Ovary (tissue), 9 donors: ENCODE data around the gene HMG20A. TPM values are rescaled to one million over a fixed set of nuclear protein-coding genes. Genes with fewer than 3 reads are reported as not detected.

Experiments
- DNase-seq, 5 donors: peaks; one replicate each; pipeline ENCODE4 v3.0.0-alpha.2; 2019 to 2020
- H3K27ac ChIP-seq, 2 donors: fragments of 200-600 bp; one replicate each; pipeline versions ENCODE4 v1.5.1 to v1.8.0; 2019 to 2022
- H3K27me3 ChIP-seq: fragments of 200-600 bp; one replicate; pipeline ENCODE4 v1.8.0; 2022
- H3K36me3 ChIP-seq: fragments of 200-600 bp; sonication (generic); one replicate; pipeline ENCODE4 v1.5.1; 2019
- H3K4me1 ChIP-seq: one replicate; pipeline ENCODE4 v1.8.1; 2013; ENCODE audit warnings: mild to moderate bottlenecking, moderate library complexity; ENCODE audit not compliant: insufficient read depth
- H3K4me3 ChIP-seq: fragments of 200-600 bp; sonication (generic); one replicate; pipeline ENCODE4 v1.5.1; 2017
- H3K9me3 ChIP-seq, 2 donors: fragments of 200-600 bp in 1 of 2; sonication (generic) in 1 of 2; one replicate each; pipeline versions ENCODE4 v1.5.1 to v1.8.1; 2013 to 2019; ENCODE audit warnings: mild to moderate bottlenecking in 1 of 2, moderate library complexity in 1 of 2
- EP300 ChIP-seq: sonication (generic); formaldehyde crosslinking; IDR thresholded peaks from one replicate; pipeline ENCODE4 v1.6.1; 2017; ENCODE audit warnings: antibody characterized with exemption
- POLR2A ChIP-seq: fragments of 450-650 bp; IDR thresholded peaks from one replicate; pipeline ENCODE4 v1.6.1; 2017; ENCODE audit warnings: antibody characterized with exemption, mild to moderate bottlenecking, moderate library complexity
- WGBS, 3 donors: extraction: QIAGEN DNeasy Blood & Tissue Kit in 1 of 3; methylation state at CpG; one replicate each; pipeline versions ENCODE4 v1.1.5 to v1.1.7; 2013 to 2017; 5-methylcytosine and 5-hydroxymethylcytosine counted together
- intact Hi-C, 4 donors: fragments of 100-400 bp; cut with DNase I; formaldehyde crosslinking; loops; one replicate each; pipeline versions ENCODE4 v1.11.0 to v1.15.1; 2022 to 2023
- polyA plus RNA-seq, 2 donors: library from polyadenylated mRNA; stranded (reverse); fragments of 200-250 nt in 1 of 2; fragments of 350-450 nt in 1 of 2; fragmentation: Illumina TruSeq in 1 of 2; extraction: RNeasy Lipid Tissue Mini Kit (QIAGEN cat#74804) in 1 of 2; gene quantifications; one replicate each; pipeline ENCODE4 v1.2.3, GENCODE V29; 2013 to 2014
- total RNA-seq, 7 donors: library from RNA; depleted of rRNA in 2 of 7; stranded (reverse); fragments of >200 nt in 2 of 7; fragmentation: NEBNext Ultra II Directional in 3 of 7; extraction: Animal tissue kit (Norgen Biotek cat#: 25700) in 3 of 7; gene quantifications; one replicate each; pipeline versions ENCODE4 v1.1.0 to v1.2.4, GENCODE V29; 2016 to 2023
- TF ChIP-seq, protein P1 (sequence below), 3 donors: fragments of 450-650 bp in 2 of 3; fragments of 200-600 bp in 1 of 3; IDR thresholded peaks; one replicate each; pipeline versions ENCODE4 v1.5.1 to v1.8.0; 2016 to 2022; ENCODE audit warnings: antibody characterized with exemption in 3 of 3, mild to moderate bottlenecking in 1 of 3
- donor health status: DM: no; HTN: no; CAD: no; lungs with moderate emphysema.
- donor health status: DM: no; HTN: no; CAD: no.
- donor health status: Bipolar disorder and iron deficiency.
- donor health status: DM: yes; HTN: yes; CAD: no.
- donor health status: DM: no; HTN: no; CAD: no.
- donor health status: DM: yes; HTN: yes; CAD: no.

The HMG20A gene
- total and polyA plus RNA-seq, 9 donors, result 18.2 to 53.4 (median 34.9) TPM

- H3K27me3 ChIP-seq, result no peaks in the 10 kb centered on the region
- intact Hi-C loops, result no loop called here
- TF ChIP-seq EP300, result no peak
- TF ChIP-seq, protein P1, sequence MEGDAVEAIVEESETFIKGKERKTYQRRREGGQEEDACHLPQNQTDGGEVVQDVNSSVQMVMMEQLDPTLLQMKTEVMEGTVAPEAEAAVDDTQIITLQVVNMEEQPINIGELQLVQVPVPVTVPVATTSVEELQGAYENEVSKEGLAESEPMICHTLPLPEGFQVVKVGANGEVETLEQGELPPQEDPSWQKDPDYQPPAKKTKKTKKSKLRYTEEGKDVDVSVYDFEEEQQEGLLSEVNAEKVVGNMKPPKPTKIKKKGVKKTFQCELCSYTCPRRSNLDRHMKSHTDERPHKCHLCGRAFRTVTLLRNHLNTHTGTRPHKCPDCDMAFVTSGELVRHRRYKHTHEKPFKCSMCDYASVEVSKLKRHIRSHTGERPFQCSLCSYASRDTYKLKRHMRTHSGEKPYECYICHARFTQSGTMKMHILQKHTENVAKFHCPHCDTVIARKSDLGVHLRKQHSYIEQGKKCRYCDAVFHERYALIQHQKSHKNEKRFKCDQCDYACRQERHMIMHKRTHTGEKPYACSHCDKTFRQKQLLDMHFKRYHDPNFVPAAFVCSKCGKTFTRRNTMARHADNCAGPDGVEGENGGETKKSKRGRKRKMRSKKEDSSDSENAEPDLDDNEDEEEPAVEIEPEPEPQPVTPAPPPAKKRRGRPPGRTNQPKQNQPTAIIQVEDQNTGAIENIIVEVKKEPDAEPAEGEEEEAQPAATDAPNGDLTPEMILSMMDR (IDR thresholded peaks at IDR 0.05), result no peak
- no peaks in the 10 kb centered on the region for H3K9me3 ChIP-seq
- peaks cover 2% of the 10 kb centered on the region for H3K4me1 ChIP-seq
- no peak overlapping the region for H3K27ac ChIP-seq
- H3K36me3 ChIP-seq, result no peaks in the 10 kb centered on the region
- DNase-seq, result no peak
- H3K4me3 ChIP-seq, result no peak overlapping the region
- 92 to 94% (median 94%) methylated on average over 4 of the region's 4 CpGs for WGBS, 3 donors
Measured at GRCh38 chr15:77413699-77414349, 6.9 kb upstream of the HMG20A start.

- Histone ChIP-seq H3K4me1 (peaks cover 2% of the 10 kb centered on the region), H3K9me3 (no peaks in the 10 kb centered on the region), H3K36me3 (no peaks in the 10 kb centered on the region), H3K27ac (no peak overlapping the region), H3K4me3 (no peak overlapping the region), H3K27me3 (no peaks in the 10 kb centered on the region)
- no peak for DNase-seq
- WGBS, 3 donors, result 89 to 93% (median 92%) methylated on average over 2 of the region's 2 CpGs
- intact Hi-C loops, result no loop called here
- no peak for TF ChIP-seq POLR2A
- TF ChIP-seq, protein P1 (IDR thresholded peaks at IDR 0.05), result no peak
Measured at GRCh38 chr15:77414789-77415442, 5.8 kb upstream of the HMG20A start.

DNA sequence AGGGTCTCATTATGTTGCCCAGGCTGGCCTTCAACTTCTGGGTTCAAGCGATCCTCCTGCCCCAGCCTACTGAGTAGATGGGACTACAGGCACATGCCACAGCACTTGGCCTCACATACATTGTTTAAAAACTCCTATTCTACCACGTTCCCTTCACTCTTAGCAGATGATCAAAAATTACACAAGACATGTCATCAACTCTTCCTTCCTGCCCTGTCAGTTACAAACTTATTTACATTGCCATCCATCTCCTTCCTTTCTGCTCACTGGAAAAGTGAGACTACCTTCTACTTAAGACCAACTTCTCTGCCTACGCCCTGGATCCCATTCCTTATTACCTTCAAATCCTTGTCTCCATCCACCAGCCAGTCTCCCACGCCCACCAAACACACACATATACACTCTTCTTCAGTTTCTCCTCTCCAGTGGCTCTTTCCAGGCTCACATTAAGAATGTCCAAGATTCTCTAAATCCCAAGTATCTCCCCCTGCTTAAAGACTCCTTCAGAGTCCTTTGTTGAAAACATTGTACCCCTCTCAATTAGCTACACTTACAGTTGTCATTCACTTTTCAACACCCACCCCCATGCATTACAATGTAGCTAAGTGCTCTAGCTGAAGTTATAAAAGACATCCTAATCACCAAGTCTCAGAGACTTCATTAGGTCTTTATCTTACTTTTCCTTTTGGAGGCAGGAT, 5.1 kb upstream of the HMG20A start:
- DNase-seq, result no peak
- 92 to 95% (median 92%) methylated on average over 4 of the region's 4 CpGs for WGBS, 3 donors
- intact Hi-C loops, result no loop called here
- H3K27ac ChIP-seq, result no peak overlapping the region
- no peaks in the 10 kb centered on the region for H3K9me3 ChIP-seq
- H3K4me1 ChIP-seq, result peaks cover 2% of the 10 kb centered on the region
- no peaks in the 10 kb centered on the region for H3K36me3 ChIP-seq
- no peak overlapping the region for H3K4me3 ChIP-seq
- no peak for TF ChIP-seq POLR2A
- TF ChIP-seq EP300, result no peak
- TF ChIP-seq, protein P1 (IDR thresholded peaks at IDR 0.05), result no peak
- H3K27me3 ChIP-seq, result no peaks in the 10 kb centered on the region

GRCh38 chr15:77416148-77416455, 4.6 kb upstream of the HMG20A start:
- H3K36me3 ChIP-seq, result no peaks in the 10 kb centered on the region
- intact Hi-C loops, result no loop called here
- WGBS, 3 donors, result 66 to 87% (median 72%) methylated on average over 2 of the region's 2 CpGs
- H3K27ac ChIP-seq, result no peak overlapping the region
- DNase-seq, result no peak
- no peak overlapping the region for H3K4me3 ChIP-seq
- TF ChIP-seq, protein P1 (IDR thresholded peaks at IDR 0.05), result no peak
- TF ChIP-seq POLR2A (no peak), EP300 (no peak)
- no peaks in the 10 kb centered on the region for H3K9me3 ChIP-seq
- peaks cover 2% of the 10 kb centered on the region for H3K4me1 ChIP-seq
- H3K27me3 ChIP-seq, result no peaks in the 10 kb centered on the region
